Measurements from ENCODE around the gene TPM3. TPM values are rescaled to one million over a fixed set of nuclear protein-coding genes. Genes with fewer than 3 reads are reported as not detected.
A peak's percentile ranks its signal among the peaks of the same experiment; 100 is the strongest.

TPM3 gene
- total RNA-seq, 1 experiment from 2014 or later, result 545 TPM

- no peaks in the 10 kb centered on the region for H3K27me3 ChIP-seq (ENCODE audit: control insufficient read depth, insufficient read depth, low read length)
- no peaks in the 10 kb centered on the region for H3K9me3 ChIP-seq (ENCODE audit: control insufficient read depth, insufficient read depth, low read depth, low read length)
- intact Hi-C loops (cut with micrococcal nuclease; ENCODE audit: unreplicated experiment) (no loop called here), in situ Hi-C loops (cut with HindIII; ENCODE audit: low pct_unique_long_range_greater_than_20kb, low sequenced_read_pairs) (no loop called here)
- TF ChIP-seq TCF7L2 (IDR thresholded peaks at IDR 0.05; ENCODE audit: low read depth, low read length) (no peak), SIN3A (IDR thresholded peaks at IDR 0.05; ENCODE audit: borderline replicate concordance, insufficient read depth, low read depth, low read length) (no peak), CTCF (IDR thresholded peaks at IDR 0.05) (no peak), REST (IDR thresholded peaks at IDR 0.05; ENCODE audit: insufficient read depth in 1 of 2, low read depth in 2 of 2, low read length in 1 of 2) (no peak), POLR2AphosphoS5 (IDR thresholded peaks at IDR 0.05; ENCODE audit: low read depth, low read length) (no peak; the same call in 1 of the 2 replicates)
- BruUV-seq (replicated peaks), result no TSS peak
- ChIA-PET POLR2A (interaction anchor here (0.6 kb wide), 1 partner anchor 200 kb away, joined by 5 read pairs; no protein-coding TSS in a partner anchor), CTCF (no interaction called here)
- peak overlapping the region; percentile 89 to 92 for H3K4me3 ChIP-seq (ENCODE audit: low read depth in 2 of 2, low read length in 2 of 2)
- peaks cover 40% of the 10 kb centered on the region for H3K36me3 ChIP-seq (ENCODE audit: control insufficient read depth, insufficient read depth, low read length)
- DNase-seq (ENCODE audit: low read depth, low spot score), result no peak
- H3K4me1 ChIP-seq (ENCODE audit: control insufficient read depth, insufficient read depth, low read length), result peaks cover 29% of the 10 kb centered on the region
- peak overlapping the region; percentile 99 for H3K27ac ChIP-seq (ENCODE audit: low read length)
- peak; percentile 63 for ATAC-seq
These were observed 29.5 kb upstream of the TPM3 start for GRCh38 chr1:154221278-154222001.

GRCh38 chr1:154220970-154221277, 29.0 kb upstream of the TPM3 start:
- intact Hi-C loops (cut with micrococcal nuclease; ENCODE audit: unreplicated experiment), result no loop called here
- ChIA-PET CTCF (no interaction called here), POLR2A (interaction anchor here (0.6 kb wide), 2 partner anchors 14 to 512 kb away, joined by 3 to 10 read pairs; no protein-coding TSS in a partner anchor)
- H3K36me3 ChIP-seq (ENCODE audit: control insufficient read depth, insufficient read depth, low read length), result peaks cover 36% of the 10 kb centered on the region
- H3K9me3 ChIP-seq (ENCODE audit: control insufficient read depth, insufficient read depth, low read depth, low read length), result no peaks in the 10 kb centered on the region
- TF ChIP-seq SIN3A (IDR thresholded peaks at IDR 0.05; ENCODE audit: borderline replicate concordance, insufficient read depth, low read depth, low read length) (0 out of 2 replicates have a peak, but pooled peaks have one; percentile 63), CTCF (IDR thresholded peaks at IDR 0.05) (no peak), POLR2AphosphoS5 (IDR thresholded peaks at IDR 0.05; ENCODE audit: low read depth, low read length) (no peak), REST (IDR thresholded peaks at IDR 0.05; ENCODE audit: insufficient read depth in 1 of 2, low read depth in 2 of 2, low read length in 1 of 2) (no peak), TCF7L2 (IDR thresholded peaks at IDR 0.05; ENCODE audit: low read depth, low read length) (no peak)
- peak overlapping the region; percentile 89 to 92 for H3K4me3 ChIP-seq (ENCODE audit: low read depth in 2 of 2, low read length in 2 of 2)
- in situ Hi-C loops (cut with HindIII; ENCODE audit: low pct_unique_long_range_greater_than_20kb, low sequenced_read_pairs), result no loop called here
- peaks cover 29% of the 10 kb centered on the region for H3K4me1 ChIP-seq (ENCODE audit: control insufficient read depth, insufficient read depth, low read length)
- H3K27me3 ChIP-seq (ENCODE audit: control insufficient read depth, insufficient read depth, low read length), result no peaks in the 10 kb centered on the region
- ATAC-seq (no peak), DNase-seq (ENCODE audit: low read depth, low spot score) (no peak)
- peak overlapping the region; percentile 99 for H3K27ac ChIP-seq (ENCODE audit: low read length)
- no TSS peak for BruUV-seq (replicated peaks)
